Breast epithelium (tissue), 3 donors: ENCODE data around the gene WWTR1.

Source experiments
- CTCF ChIP-seq, 3 donors: fragments of 450-650 bp; IDR thresholded peaks; one replicate each; pipeline ENCODE4 v1.5.1; 2016 to 2017; ENCODE audit warnings: antibody characterized with exemption in 3 of 3, mild to moderate bottlenecking in 3 of 3, moderate library complexity in 3 of 3
- POLR2AphosphoS5 ChIP-seq, 3 donors: sonication (generic); formaldehyde crosslinking; IDR thresholded peaks; one replicate each; pipeline ENCODE4 v1.6.1; 2017; ENCODE audit warnings: antibody characterized with exemption in 3 of 3

DNA sequence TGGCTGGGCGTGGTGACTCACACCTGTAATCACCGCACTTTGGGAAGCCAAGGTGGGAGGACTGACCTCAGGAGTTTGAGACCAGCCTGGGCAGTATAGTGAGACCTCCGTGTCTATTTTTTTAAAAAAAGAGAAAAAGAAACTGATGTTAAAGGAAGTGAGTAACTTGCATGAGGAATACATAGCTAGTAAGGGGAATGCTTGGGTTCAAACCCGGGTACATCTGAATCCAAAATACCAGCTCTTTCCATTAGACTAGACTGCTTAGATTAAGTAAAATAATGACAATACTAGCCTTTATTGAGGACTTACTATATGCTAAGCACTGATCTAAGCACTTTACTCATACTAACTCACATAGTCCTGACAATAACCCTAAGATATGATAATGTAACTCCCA, 160.9 kb downstream of the WWTR1 start:
- TF ChIP-seq CTCF (IDR thresholded peaks at IDR 0.05) = no peak
- no peak for TF ChIP-seq POLR2AphosphoS5 (IDR thresholded peaks at IDR 0.05)
